ENCODE data around the gene VPS26C. TPM values are rescaled to one million over a fixed set of nuclear protein-coding genes. Genes with fewer than 3 reads are reported as not detected.

Gene VPS26C
- total and polyA plus RNA-seq, 4 donors, result 19.8 to 61.1 (median 42.9) TPM

DNA sequence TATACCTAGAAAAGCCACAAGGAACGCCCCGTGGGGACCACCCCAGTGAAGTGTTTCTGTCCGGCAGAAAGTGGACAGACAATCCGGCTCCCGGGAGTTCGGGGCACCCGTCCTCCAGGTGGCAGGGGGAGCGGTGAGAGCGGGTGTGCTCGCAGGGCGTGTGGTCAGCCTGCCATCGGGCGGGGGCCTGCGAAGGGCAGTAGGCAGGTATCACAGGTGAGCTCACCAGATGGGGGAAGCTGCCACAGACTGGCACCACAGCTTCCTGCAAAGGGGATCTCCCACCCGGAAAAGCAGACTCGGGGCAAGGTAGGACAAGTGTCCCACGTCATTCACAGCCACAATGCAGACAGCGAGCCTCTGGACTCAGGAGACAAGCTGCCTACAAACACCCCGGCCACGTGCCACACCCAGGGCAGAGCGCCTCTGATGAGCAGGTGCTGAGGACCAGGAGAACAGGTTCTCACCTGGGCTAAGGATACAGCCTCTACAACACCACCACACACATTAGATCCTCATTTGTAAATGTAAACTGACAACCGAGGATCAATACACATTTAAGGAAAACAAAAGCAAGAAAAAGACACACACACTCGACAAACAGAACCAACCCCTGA lies 36.4 kb downstream of the VPS26C start:
- Histone ChIP-seq H3K36me3 (ENCODE audit: control insufficient read depth in 4 of 4, insufficient read depth in 4 of 4, low read length in 4 of 4) (peaks cover 20 to 55% (median 29%) of the 10 kb centered on the region in 4 donors), H3K27ac (ENCODE audit: low read depth in 1 of 2, low read length in 1 of 2) (no peak overlapping the region), H3K9ac (ENCODE audit: insufficient read depth in 1 of 2, low read length in 2 of 2) (no peak overlapping the region), H3K4me1 (ENCODE audit: control insufficient read depth in 5 of 5, insufficient read depth in 5 of 5, low read length in 5 of 5) (peaks cover 0 to 1% (median 0%) of the 10 kb centered on the region in 5 donors), H3K4me3 (no peak overlapping the region), H3K9me3 (ENCODE audit: control insufficient read depth in 4 of 4, insufficient read depth in 3 of 4, low read length in 3 of 4) (peaks cover 0 to 5% (median 0%) of the 10 kb centered on the region in 4 donors), H3K27me3 (ENCODE audit: control insufficient read depth in 3 of 3, insufficient read depth in 3 of 3, low read length in 2 of 3) (no peaks in the 10 kb centered on the region)
- 91 to 96% methylated on average over 23 of the region's 23 CpGs for WGBS, 2 donors
- DNase-seq, result no peak
- ATAC-seq (ENCODE audit: insufficient read depth, low FRiP score), result no peak
- TF ChIP-seq, protein P1, sequence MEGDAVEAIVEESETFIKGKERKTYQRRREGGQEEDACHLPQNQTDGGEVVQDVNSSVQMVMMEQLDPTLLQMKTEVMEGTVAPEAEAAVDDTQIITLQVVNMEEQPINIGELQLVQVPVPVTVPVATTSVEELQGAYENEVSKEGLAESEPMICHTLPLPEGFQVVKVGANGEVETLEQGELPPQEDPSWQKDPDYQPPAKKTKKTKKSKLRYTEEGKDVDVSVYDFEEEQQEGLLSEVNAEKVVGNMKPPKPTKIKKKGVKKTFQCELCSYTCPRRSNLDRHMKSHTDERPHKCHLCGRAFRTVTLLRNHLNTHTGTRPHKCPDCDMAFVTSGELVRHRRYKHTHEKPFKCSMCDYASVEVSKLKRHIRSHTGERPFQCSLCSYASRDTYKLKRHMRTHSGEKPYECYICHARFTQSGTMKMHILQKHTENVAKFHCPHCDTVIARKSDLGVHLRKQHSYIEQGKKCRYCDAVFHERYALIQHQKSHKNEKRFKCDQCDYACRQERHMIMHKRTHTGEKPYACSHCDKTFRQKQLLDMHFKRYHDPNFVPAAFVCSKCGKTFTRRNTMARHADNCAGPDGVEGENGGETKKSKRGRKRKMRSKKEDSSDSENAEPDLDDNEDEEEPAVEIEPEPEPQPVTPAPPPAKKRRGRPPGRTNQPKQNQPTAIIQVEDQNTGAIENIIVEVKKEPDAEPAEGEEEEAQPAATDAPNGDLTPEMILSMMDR (IDR thresholded peaks at IDR 0.05; ENCODE audit: control extremely low read depth, extremely low read depth), result no peak

GRCh38 chr21:37228003-37228400 lies 39.1 kb downstream of the VPS26C start:
- DNase-seq (no peak), ATAC-seq (ENCODE audit: insufficient read depth, low FRiP score) (no peak)
- Histone ChIP-seq H3K9me3 (ENCODE audit: control insufficient read depth in 4 of 4, insufficient read depth in 3 of 4, low read length in 3 of 4) (peaks cover 0 to 5% (median 0%) of the 10 kb centered on the region in 4 donors), H3K9ac (ENCODE audit: insufficient read depth in 1 of 2, low read length in 2 of 2) (no peak overlapping the region), H3K27ac (ENCODE audit: low read depth in 1 of 2, low read length in 1 of 2) (no peak overlapping the region), H3K36me3 (ENCODE audit: control insufficient read depth in 4 of 4, insufficient read depth in 4 of 4, low read length in 4 of 4) (peaks cover 31 to 55% (median 44%) of the 10 kb centered on the region in 4 donors), H3K27me3 (ENCODE audit: control insufficient read depth in 3 of 3, insufficient read depth in 3 of 3, low read length in 2 of 3) (no peaks in the 10 kb centered on the region), H3K4me3 (no peak overlapping the region), H3K4me1 (ENCODE audit: control insufficient read depth in 5 of 5, insufficient read depth in 5 of 5, low read length in 5 of 5) (peaks cover 0 to 1% (median 0%) of the 10 kb centered on the region in 5 donors)
- WGBS, 2 donors, result 97 to 98% methylated on average over 16 of the region's 16 CpGs
- TF ChIP-seq, protein P1 (IDR thresholded peaks at IDR 0.05; ENCODE audit: control extremely low read depth, extremely low read depth), result no peak

- 95 to 96% methylated on average over 37 to 38 of the region's 38 CpGs for WGBS, 2 donors
- H3K4me1 ChIP-seq (ENCODE audit: control insufficient read depth in 5 of 5, insufficient read depth in 5 of 5, low read length in 5 of 5), result peaks cover 0 to 1% (median 0%) of the 10 kb centered on the region in 5 donors
- DNase-seq (no peak), ATAC-seq (ENCODE audit: insufficient read depth, low FRiP score) (no peak)
- H3K27me3 ChIP-seq (ENCODE audit: control insufficient read depth in 3 of 3, insufficient read depth in 3 of 3, low read length in 2 of 3), result no peaks in the 10 kb centered on the region
- H3K27ac ChIP-seq (ENCODE audit: low read depth in 1 of 2, low read length in 1 of 2), result no peak overlapping the region
- no peak overlapping the region for H3K9ac ChIP-seq (ENCODE audit: insufficient read depth in 1 of 2, low read length in 2 of 2)
- TF ChIP-seq, protein P1 (IDR thresholded peaks at IDR 0.05; ENCODE audit: control extremely low read depth, extremely low read depth), result no peak
- H3K9me3 ChIP-seq (ENCODE audit: control insufficient read depth in 4 of 4, insufficient read depth in 3 of 4, low read length in 3 of 4), result peaks cover 0 to 5% (median 0%) of the 10 kb centered on the region in 4 donors
- H3K4me3 ChIP-seq, result no peak overlapping the region
- H3K36me3 ChIP-seq (ENCODE audit: control insufficient read depth in 4 of 4, insufficient read depth in 4 of 4, low read length in 4 of 4), result peaks cover 30 to 50% (median 42%) of the 10 kb centered on the region in 4 donors
These were observed 39.8 kb downstream of the VPS26C start for GRCh38 chr21:37227071-37228002.
